Measurements from ENCODE around the gene TXNDC11.
"Not testable (repeated sequence)": the region's sequence is repeated elsewhere in the genome, so short reads cannot be mapped to it uniquely, and the experiment has no call there.

TXNDC11 gene

GRCh38 chr16:11742536-11743307, at the start of gene TXNDC11:
TSS of gene TXNDC11 (minus strand) at chr16:11742857. CDS start at chr16:11742730, 127 bp downstream.
- peak; percentile 99 for DNase-seq

- no peak for DNase-seq
Observed at GRCh38 chr16:11791144-11791828, 48.6 kb upstream of the TXNDC11 start.

- DNase-seq, result no peak
Observed at GRCh38 chr16:11788914-11789313, 46.3 kb upstream of the TXNDC11 start.

- DNase-seq, result not testable (repeated sequence)
Observed at GRCh38 chr16:11784980-11785599, 42.4 kb upstream of the TXNDC11 start.

- DNase-seq, result not testable (repeated sequence)
Observed at GRCh38 chr16:11784381-11784780, 41.7 kb upstream of the TXNDC11 start.

- DNase-seq, result no peak
Observed at GRCh38 chr16:11784038-11784369, 41.3 kb upstream of the TXNDC11 start.

- DNase-seq, result peak; percentile 59
Observed at GRCh38 chr16:11783319-11784037, 40.8 kb upstream of the TXNDC11 start.

- DNase-seq, result no peak
Observed at GRCh38 chr16:11781773-11782172, 39.1 kb upstream of the TXNDC11 start.

GRCh38 chr16:11780991-11781680, 38.5 kb upstream of the TXNDC11 start:
- no peak for DNase-seq

GRCh38 chr16:11779074-11779473, 36.4 kb upstream of the TXNDC11 start:
- no peak for DNase-seq

GRCh38 chr16:11774065-11774626, 31.5 kb upstream of the TXNDC11 start:
- DNase-seq, result no peak

GRCh38 chr16:11768849-11769248, 26.2 kb upstream of the TXNDC11 start:
- DNase-seq, result no peak

GRCh38 chr16:11762431-11762830, 19.8 kb upstream of the TXNDC11 start:
- no peak for DNase-seq

- DNase-seq, result no peak
Observed at GRCh38 chr16:11759997-11760396, 17.3 kb upstream of the TXNDC11 start.

- no peak for DNase-seq
Observed at GRCh38 chr16:11759163-11759834, 16.6 kb upstream of the TXNDC11 start.

GRCh38 chr16:11757671-11758545, 15.3 kb upstream of the TXNDC11 start:
- DNase-seq, result no peak

GRCh38 chr16:11756248-11756647, 13.6 kb upstream of the TXNDC11 start:
- DNase-seq, result no peak

GRCh38 chr16:11755022-11755760, 12.5 kb upstream of the TXNDC11 start:
- DNase-seq, result no peak

GRCh38 chr16:11752856-11753255, 10.2 kb upstream of the TXNDC11 start:
- no peak for DNase-seq

- no peak for DNase-seq
Observed at GRCh38 chr16:11750056-11750455, 7.4 kb upstream of the TXNDC11 start.

Data from CD4-positive, alpha-beta T cell treated with Interleukin-15 for 1 hour (primary cell).